Measurements from ENCODE around the gene MAPK8IP2.

DNA sequence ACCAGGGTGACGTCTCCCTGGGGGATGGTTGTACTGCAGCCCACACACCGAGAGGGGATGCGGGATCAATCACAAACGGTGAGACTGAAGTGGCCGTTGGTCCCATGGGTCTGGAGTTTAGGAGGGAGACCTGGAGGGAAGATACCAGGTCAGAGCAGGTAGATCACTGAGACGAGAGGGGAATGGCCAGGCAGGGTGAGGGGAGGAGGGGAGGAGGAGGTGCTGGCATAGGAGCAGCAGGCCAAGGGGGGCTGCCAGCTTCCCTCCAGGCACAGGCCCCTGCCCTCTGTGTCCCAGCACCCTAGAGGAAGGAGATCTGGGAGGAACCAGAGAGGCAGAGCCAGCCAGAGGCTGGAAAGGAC, 7.0 kb downstream of the MAPK8IP2 start:
- TF ChIP-seq CTCF (IDR thresholded peaks at IDR 0.05) (no peak), POLR2A (IDR thresholded peaks at IDR 0.05) (no peak)

All from adrenal gland (tissue), 5 donors.